Middle frontal gyrus (tissue), 1 donor: Measurements from ENCODE around the gene ZDHHC23.

Experiments
- DNase-seq: peaks from one replicate; pipeline ENCODE4 v3.0.0-alpha.2; 2015; ENCODE audit warnings: low spot score; ENCODE audit errors: extremely low spot score

ZDHHC23 gene

DNA sequence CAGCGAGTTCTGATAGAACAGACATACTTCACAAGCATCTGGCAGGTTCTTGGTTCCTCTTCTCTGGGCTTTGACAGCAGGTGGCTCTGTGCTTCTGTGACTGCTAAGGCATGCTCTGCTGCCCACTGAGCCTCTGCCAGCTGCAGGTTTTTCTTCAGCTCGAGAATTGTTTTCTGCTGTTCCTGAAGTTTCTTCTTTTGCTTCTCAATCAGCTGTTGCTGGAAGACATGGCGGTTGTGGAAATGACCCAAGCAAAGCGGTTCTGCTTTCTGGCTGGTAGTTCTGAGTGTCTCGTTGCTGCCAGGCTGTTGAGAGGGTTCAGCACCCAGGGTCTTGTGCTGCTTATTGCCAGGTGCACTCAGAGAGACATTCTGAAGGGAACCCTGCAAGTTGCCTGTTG, 57.7 kb downstream of the ZDHHC23 start:
- DNase-seq: no peak

DNA sequence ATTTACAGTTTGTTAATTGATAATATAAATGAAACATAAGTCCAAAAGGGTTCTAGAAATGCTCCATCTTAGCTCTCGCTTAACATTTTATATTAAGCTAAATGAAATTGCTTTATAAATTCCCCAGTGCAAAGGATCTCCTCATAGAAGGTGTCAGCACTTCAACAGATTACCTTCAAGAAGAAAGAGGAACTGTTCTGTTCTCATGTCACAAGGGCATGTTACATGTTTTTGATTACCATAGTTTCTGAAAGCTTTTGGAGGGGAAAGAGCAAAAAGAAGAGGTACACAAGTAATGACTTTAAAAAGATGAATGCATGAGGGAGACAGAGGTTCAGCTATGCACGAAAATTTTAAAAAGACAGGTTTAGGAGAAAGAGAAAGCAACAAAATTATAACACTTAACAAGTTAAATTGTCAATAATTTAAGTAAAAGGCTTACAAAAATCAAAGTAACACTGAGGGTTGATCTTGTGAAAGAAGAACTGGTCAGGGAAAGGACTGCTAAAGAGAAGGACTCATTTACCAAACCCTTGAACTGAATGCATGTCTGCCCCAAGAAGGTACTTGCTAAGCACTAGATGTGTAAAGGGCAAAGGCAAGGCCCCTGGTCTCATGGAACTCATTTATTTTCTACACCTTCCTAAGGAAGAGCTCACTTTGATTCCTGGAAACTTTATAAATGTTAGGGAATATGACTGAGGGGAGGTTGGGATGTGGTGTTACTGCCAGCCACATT, 63.4 kb downstream of the ZDHHC23 start:
- no peak for DNase-seq
